Activated T-helper 17 cell treated with anti-CD3 and anti-CD28 coated beads, Interleukin-2, amount 50 U/mL, for 72 hours (primary cell): Measurements from ENCODE around the gene CCNL1. TPM values are rescaled to one million over a fixed set of nuclear protein-coding genes. Genes with fewer than 3 reads are reported as not detected.

Experiments
- ATAC-seq: fragments of 150-1000 bp; cut with Tn5 transposase; replicated peaks from 2 replicates; pipeline ENCODE4 v1.10.0; 2021; ENCODE audit warnings: mild to moderate bottlenecking, moderate library complexity
- H3K27ac Mint-ChIP-seq: one replicate; pipeline ENCODE4 v1.8.0; 2022; ENCODE audit warnings: mixed read lengths
- H3K27me3 Mint-ChIP-seq: one replicate; pipeline ENCODE4 v1.8.0; 2022; ENCODE audit warnings: mixed read lengths
- H3K36me3 Mint-ChIP-seq: one replicate; pipeline ENCODE4 v1.8.0; 2022; ENCODE audit warnings: low read depth, mild to moderate bottlenecking, mixed read lengths
- H3K4me1 Mint-ChIP-seq: one replicate; pipeline ENCODE4 v1.8.0; 2022; ENCODE audit warnings: mixed read lengths
- H3K4me3 Mint-ChIP-seq: one replicate; pipeline ENCODE4 v1.8.0; 2022; ENCODE audit warnings: mild to moderate bottlenecking, mixed read lengths
- H3K9me3 Mint-ChIP-seq: one replicate; pipeline ENCODE4 v1.8.0; 2022; ENCODE audit warnings: mixed read lengths
- total RNA-seq, 2 donors: library from RNA; stranded (reverse); gene quantifications; one replicate each; pipeline ENCODE4 v1.2.3, GENCODE V29; 2022

The CCNL1 gene
- total RNA-seq, 2 donors from 2014 or later: 173 to 194 TPM

DNA sequence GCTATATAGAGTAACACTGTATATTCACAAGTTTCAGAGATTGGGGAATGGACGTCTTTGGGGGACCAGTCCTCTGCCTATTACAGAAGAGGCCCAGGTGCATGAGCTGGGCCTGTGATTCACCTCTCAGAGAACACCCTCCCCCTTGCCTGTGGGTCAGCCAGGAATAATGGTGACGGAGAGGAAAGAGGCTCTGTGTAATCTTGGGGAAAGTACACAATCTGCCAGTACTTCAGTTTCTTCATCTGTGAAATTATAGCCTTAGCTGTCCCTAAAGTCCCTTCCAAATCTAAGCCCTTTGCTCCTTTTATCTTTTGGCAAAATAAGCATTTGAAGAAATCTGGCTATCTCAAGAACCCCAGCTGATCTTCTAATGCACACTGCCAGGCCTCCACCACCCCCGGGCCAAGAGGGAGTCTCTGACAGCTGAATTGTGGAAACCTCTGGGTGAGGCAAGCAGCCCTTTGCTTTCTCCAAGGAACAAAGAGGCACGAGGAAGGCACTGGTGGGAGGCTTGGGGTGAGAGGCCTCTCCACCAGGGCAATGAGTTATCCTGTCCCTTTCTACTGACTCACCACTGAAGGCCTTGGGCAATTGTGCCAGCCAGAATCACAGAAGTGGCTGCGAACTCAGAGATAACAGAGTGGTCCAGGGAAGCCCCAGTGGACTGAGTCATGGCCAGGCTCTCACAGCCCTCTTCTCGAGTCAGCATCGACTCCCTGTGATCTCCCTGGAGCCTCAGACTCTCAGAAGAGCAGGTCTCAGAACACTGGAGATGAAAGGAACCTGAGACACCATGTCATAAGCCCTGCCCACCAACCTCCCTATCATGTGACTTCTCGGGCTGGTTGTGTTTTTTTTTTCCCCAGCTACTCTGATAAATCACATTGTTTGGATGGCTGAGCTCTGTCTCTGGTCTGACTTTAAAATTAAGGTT, 31.8 kb downstream of the CCNL1 start:
- no peaks in the 10 kb centered on the region for H3K36me3 Mint-ChIP-seq
- H3K27me3 Mint-ChIP-seq: no peaks in the 10 kb centered on the region
- peak overlapping the region; percentile 88 for H3K4me3 Mint-ChIP-seq
- H3K4me1 Mint-ChIP-seq: peaks cover 53% of the 10 kb centered on the region
- ATAC-seq: peak; percentile 91
- no peaks in the 10 kb centered on the region for H3K9me3 Mint-ChIP-seq
- H3K27ac Mint-ChIP-seq: peak overlapping the region; percentile 95

DNA sequence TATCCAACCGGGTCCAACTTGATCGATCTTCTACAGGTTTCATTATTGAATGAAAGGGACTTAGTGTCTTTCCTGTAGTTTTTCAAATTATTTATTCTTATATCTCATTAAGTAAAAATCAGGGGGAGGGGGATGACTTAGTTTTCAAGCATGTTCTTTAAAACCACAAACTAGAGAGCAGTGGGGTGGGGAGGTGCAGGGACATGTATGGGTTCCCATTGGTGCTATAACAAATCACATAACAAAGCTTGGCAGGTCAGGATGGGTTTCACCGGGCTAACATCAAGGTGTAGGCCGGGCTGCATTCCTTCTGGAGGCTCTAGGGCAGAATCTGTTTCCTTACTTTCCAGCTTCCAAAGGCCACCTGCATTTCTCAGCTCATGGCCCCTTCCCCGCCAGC, 32.7 kb downstream of the CCNL1 start:
- Mint-ChIP-seq H3K27ac (peak overlapping the region; percentile 95), H3K27me3 (no peaks in the 10 kb centered on the region), H3K4me1 (peaks cover 47% of the 10 kb centered on the region), H3K9me3 (no peaks in the 10 kb centered on the region), H3K4me3 (peak overlapping the region; percentile 88), H3K36me3 (no peaks in the 10 kb centered on the region)
- no peak for ATAC-seq

DNA sequence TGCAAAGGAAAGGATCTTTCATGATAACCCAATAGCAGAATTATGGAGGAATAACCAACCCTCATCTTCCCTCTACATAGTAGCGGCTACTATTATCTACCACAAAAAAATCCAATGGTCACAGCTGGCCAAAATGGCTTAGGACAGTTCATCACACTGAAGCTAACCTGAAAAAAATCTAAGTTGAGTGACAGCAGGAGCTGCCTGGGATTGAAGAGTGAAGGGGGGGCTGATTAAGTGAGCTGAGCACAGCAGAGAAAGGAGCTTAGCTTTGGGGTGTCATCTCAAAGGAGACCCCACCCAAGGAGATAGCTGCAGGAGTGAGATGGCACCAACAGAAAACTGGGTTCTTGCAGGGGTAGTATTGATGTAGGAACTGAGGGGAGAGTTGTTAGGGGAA, 33.6 kb downstream of the CCNL1 start:
- Mint-ChIP-seq H3K27ac (peak overlapping the region; percentile 95), H3K27me3 (no peaks in the 10 kb centered on the region), H3K9me3 (no peaks in the 10 kb centered on the region), H3K36me3 (no peaks in the 10 kb centered on the region), H3K4me3 (no peak overlapping the region), H3K4me1 (peaks cover 44% of the 10 kb centered on the region)
- no peak for ATAC-seq

DNA sequence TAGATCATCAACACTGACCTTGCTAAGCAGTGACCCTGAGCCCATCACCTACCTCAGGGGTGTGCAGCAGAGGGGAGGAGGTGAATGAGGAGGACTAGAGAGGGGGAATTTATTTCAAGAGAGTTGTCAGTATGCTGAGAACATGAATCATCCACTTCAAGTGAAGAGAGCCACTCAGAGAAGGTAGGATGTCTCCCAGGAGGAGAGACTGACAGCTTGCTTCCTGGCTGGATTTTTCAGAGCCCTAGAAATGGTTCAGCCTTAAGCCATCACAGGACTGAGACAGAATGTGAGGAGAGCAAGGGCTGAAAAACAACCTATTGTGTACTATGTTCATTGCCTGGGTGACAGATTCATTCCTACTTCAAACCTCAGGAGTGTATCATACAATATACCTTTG, 34.8 kb downstream of the CCNL1 start:
- no peak for ATAC-seq
- Mint-ChIP-seq H3K27ac (peak overlapping the region; percentile 71), H3K4me1 (peaks cover 36% of the 10 kb centered on the region)

DNA sequence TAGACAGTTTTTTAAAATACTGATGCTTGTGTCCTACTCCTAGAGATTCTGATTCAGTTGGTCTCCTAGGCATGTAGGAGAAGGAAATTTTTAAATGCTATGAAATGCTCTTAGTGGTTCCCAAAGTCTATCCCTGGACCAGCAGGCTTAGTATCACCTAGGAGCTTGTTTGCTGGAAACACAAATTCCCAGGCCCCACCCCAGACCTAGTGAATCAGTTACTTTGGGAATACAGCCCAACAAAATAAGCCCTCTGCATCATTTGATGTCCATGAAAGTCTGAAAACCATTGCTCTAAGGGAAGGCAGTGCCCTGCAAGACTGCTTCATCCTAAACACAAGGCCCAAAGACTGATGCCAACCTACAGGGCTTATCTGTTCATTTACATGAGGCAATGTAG, 36.3 kb downstream of the CCNL1 start:
- Mint-ChIP-seq H3K27ac (no peak overlapping the region), H3K4me3 (no peak overlapping the region), H3K27me3 (no peaks in the 10 kb centered on the region), H3K36me3 (no peaks in the 10 kb centered on the region), H3K9me3 (no peaks in the 10 kb centered on the region), H3K4me1 (peaks cover 27% of the 10 kb centered on the region)
- no peak for ATAC-seq

More for the DNA sequence above, 34.8 kb downstream of the CCNL1 start:
- H3K9me3 Mint-ChIP-seq: no peaks in the 10 kb centered on the region
- H3K36me3 Mint-ChIP-seq: no peaks in the 10 kb centered on the region
- H3K27me3 Mint-ChIP-seq: no peaks in the 10 kb centered on the region
- no peak overlapping the region for H3K4me3 Mint-ChIP-seq

DNA sequence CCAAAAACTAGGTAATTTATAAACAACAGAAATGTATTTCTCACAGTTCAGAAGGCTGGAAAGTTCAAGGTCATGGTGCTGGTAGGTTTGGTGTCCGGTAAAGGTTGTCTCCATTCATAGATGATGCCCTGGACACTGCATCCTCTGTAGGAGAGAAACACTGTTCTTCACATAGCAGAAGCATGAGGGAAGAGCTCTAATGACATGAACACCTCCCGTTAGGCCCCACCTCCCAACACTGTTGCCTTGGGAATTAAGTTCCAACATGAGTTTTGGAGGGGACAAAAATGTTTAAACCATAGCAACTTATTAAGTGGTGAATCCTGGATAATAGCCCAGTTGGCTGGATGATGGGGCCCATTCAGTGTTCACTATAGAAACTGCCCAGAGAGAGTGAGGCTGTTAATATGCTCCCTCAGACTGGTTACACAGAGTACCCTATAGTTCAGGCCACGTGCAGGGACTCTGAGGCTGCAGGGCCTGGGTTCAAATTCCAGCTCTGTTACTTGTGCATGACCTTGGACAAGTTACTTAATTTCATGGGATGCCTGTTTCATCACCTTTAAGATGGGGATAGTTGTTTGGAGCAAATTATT, 37.0 kb downstream of the CCNL1 start:
- Mint-ChIP-seq H3K27ac (no peak overlapping the region), H3K27me3 (no peaks in the 10 kb centered on the region), H3K9me3 (no peaks in the 10 kb centered on the region), H3K36me3 (no peaks in the 10 kb centered on the region), H3K4me3 (no peak overlapping the region), H3K4me1 (peaks cover 22% of the 10 kb centered on the region)
- ATAC-seq: no peak

DNA sequence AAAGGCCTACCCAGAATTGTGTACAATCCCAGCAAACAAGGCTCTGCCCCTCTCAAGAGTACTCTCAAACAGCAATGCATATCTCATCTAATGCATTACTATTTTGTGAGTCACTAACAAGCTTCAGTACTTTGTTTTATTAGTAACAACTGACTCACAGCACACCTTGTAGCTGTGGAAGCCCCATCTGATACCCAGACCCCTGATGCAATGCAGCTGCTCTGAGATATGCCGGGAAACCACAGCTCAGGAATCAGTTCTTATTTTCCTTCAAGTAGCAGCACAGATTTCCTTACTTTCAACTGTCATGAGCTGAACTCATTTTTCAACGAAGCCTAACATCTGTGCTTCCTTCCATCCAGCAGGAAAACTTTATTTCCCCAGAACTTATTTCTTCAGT, 37.8 kb downstream of the CCNL1 start:
- Mint-ChIP-seq H3K4me1 (peaks cover 16% of the 10 kb centered on the region), H3K27ac (peak overlapping the region; percentile 65), H3K36me3 (no peaks in the 10 kb centered on the region), H3K9me3 (no peaks in the 10 kb centered on the region), H3K4me3 (no peak overlapping the region), H3K27me3 (no peaks in the 10 kb centered on the region)
- peak; percentile 66 for ATAC-seq

DNA sequence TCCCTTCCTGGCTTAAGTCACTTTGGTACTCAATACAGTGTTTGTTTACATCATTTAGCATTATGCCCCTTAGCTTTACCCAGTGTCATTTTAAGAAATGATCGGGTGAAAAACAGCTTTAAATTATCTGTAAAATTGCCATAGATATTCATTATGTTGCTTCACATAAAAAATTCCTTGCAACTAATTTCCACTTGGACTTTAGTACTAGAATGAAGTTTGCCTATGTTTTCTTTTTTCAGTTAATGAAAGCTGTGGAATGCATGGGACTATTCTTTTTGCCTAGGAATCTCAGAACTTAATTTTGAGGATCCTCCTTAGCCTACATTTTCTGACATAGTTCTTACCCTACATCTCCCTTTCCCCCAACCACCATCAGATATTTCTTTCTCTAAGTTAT, 38.4 kb downstream of the CCNL1 start:
- Mint-ChIP-seq H3K27me3 (no peaks in the 10 kb centered on the region), H3K4me1 (peaks cover 16% of the 10 kb centered on the region), H3K9me3 (no peaks in the 10 kb centered on the region), H3K27ac (peak overlapping the region; percentile 65), H3K4me3 (no peak overlapping the region), H3K36me3 (no peaks in the 10 kb centered on the region)
- ATAC-seq: no peak

DNA sequence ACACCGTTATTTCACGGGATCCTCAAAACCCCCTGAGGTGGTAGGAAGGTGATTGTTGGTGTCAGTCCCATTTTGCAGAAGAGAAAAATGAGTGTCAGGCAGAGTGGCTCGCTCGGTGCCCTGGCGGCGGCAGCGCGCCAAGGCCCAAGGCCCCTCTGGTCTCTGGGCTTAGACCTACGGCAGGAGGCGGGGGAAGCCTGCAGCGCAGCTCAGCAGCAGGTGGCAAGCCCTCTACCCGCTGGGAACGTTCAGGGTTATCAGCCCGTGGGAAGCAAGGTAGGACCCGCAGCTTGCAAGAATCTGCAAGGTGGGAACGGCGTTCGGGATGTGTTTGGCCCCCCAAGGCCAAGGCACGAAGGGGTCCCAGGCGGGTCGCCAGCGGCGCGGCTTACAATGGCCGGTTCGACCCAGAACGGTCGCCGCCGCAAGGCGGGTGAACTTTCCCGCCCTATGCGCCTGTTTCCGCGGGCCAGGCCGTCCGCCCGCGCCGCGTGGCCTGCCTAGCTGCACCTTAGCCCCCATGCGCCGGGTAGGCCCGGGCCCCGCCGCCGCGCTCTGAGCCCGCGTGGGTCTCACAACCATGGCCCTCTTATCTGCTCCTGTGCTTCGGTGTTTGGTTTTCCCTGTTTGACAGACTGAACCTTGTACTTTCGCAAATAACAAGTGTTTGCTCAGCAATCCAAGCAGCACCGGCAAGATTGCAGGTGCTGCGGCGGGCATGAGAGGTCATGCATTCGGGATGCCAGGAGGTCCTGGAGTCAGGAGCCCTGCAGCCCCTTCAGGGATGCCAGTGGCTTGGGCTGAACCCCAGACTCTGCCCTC, 39.7 kb downstream of the CCNL1 start:
- no peak for ATAC-seq

DNA sequence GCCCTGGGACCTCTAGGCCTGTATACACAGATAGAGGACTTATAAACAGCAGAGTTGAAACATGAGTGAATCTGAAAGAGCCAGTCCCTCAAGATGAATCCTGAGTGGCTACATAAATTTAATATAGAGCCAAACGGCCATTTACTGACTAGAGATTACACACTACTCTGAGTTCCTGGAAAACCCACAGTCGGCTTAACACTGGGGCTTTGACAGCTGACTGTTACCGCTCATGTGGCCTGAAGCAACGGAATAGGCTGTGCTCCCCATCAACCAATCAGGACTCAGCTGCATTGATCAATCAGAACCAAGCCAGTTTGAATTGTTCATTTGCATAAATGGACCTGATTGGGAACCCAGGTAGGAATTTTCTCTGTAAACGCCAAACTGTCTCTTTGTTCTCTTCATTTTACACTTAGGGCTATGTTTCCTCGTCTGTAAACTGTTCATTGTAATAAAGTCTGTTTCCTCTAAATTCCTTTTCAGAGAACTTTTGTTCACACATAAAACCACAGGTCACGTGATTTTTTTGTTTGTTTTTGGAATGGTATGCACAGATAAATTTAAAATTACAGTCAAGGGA, 40.5 kb downstream of the CCNL1 start:
- no peaks in the 10 kb centered on the region for H3K27me3 Mint-ChIP-seq
- H3K36me3 Mint-ChIP-seq: no peaks in the 10 kb centered on the region
- H3K4me3 Mint-ChIP-seq: peak overlapping the region; percentile 46
- peak; percentile 95 for ATAC-seq
- no peaks in the 10 kb centered on the region for H3K9me3 Mint-ChIP-seq
- H3K4me1 Mint-ChIP-seq: peaks cover 12% of the 10 kb centered on the region
- peak overlapping the region; percentile 43 for H3K27ac Mint-ChIP-seq

More for the DNA sequence above, 39.7 kb downstream of the CCNL1 start:
- Mint-ChIP-seq H3K36me3 (no peaks in the 10 kb centered on the region), H3K9me3 (no peaks in the 10 kb centered on the region), H3K4me3 (peak overlapping the region; percentile 46), H3K27me3 (no peaks in the 10 kb centered on the region), H3K27ac (peak overlapping the region; percentile 43), H3K4me1 (peaks cover 16% of the 10 kb centered on the region)

DNA sequence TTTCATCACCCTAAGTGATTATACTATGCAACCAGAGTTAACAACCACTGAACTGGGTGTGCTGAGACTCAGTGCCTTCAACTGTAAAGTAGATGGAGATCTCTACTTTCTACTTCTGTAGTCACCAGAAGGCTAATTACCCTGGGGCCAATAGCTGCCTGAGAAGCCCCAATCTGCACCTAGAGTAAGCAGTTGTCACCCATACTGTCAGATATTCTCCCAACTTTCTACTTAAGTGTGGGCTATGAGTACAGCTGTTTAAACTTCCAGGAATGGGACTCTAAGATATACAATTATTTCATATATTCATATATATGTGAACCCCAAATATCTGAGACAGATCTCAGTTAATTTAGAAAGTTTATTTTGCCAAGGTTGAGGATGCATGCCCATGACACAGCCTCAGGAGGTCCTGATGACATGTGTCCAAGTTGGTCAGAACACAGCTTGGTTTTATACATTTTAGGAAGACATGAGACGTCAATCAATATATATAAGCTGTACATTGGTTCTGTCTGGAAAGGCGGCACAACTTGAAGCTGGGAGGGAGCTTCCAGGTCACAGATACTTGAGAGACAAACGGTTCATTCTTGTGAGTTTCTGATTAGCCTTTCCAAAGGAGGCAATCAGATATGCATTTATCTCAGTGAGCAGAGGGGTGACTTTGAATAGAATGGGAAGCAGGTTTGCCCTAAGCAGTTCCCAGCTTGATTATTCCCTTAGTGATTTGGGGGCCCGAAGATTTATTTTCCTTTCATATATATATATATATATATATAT, 41.9 kb downstream of the CCNL1 start:
- Mint-ChIP-seq H3K27me3 (no peaks in the 10 kb centered on the region), H3K4me3 (no peak overlapping the region), H3K9me3 (no peaks in the 10 kb centered on the region), H3K36me3 (no peaks in the 10 kb centered on the region), H3K27ac (no peak overlapping the region), H3K4me1 (peaks cover 12% of the 10 kb centered on the region)
- no peak for ATAC-seq

DNA sequence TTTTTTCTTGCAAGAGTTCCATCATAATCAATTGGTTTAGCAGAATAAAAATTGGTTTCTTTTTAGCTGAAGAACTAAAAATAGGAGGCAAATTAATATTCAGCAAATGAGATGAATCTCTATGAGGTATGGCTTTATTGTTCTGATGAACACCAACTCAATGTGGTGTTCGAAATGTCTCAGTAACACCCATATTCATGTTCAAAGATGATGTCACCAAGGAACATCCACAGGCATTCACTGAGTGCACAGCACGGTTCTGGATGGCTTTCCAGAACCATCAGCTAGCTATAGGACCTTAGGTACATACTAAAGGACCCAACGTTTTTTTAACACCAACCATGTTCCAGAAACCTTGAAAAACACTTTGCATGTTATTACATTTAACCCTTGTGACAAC, 42.7 kb downstream of the CCNL1 start:
- H3K9me3 Mint-ChIP-seq: no peaks in the 10 kb centered on the region
- no peak for ATAC-seq
- no peak overlapping the region for H3K27ac Mint-ChIP-seq
- no peaks in the 10 kb centered on the region for H3K36me3 Mint-ChIP-seq
- peaks cover 11% of the 10 kb centered on the region for H3K4me1 Mint-ChIP-seq
- no peaks in the 10 kb centered on the region for H3K27me3 Mint-ChIP-seq
- H3K4me3 Mint-ChIP-seq: no peak overlapping the region

DNA sequence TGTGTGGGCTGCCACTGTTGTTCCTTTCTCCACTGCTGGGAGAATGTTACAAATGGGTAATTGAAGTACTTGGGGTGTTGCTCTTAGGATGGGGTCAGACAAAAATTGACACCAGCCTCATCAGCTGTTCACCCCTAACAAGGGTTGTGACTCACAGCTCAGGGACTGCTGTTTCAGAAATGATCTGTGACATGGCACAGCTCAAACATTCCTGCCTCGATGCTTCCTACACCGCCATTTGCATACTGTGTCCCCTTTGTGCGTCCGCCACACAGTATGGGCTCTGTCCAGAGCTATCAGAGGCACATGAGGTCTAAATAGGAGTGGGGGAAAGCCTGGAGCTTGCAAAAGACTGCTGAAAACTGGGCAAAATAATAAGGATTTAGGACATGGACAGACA, 43.9 kb downstream of the CCNL1 start:
- peak overlapping the region; percentile 67 for H3K27ac Mint-ChIP-seq
- no peaks in the 10 kb centered on the region for H3K36me3 Mint-ChIP-seq
- no peaks in the 10 kb centered on the region for H3K27me3 Mint-ChIP-seq
- ATAC-seq: no peak
- H3K9me3 Mint-ChIP-seq: no peaks in the 10 kb centered on the region
- no peak overlapping the region for H3K4me3 Mint-ChIP-seq
- peaks cover 6% of the 10 kb centered on the region for H3K4me1 Mint-ChIP-seq
